ENCODE measurements around the gene NPY2R.

The NPY2R gene

GRCh38 chr4:155187989-155188388 is 20.4 kb upstream of the NPY2R start (continued):
- TF ChIP-seq, protein P1, sequence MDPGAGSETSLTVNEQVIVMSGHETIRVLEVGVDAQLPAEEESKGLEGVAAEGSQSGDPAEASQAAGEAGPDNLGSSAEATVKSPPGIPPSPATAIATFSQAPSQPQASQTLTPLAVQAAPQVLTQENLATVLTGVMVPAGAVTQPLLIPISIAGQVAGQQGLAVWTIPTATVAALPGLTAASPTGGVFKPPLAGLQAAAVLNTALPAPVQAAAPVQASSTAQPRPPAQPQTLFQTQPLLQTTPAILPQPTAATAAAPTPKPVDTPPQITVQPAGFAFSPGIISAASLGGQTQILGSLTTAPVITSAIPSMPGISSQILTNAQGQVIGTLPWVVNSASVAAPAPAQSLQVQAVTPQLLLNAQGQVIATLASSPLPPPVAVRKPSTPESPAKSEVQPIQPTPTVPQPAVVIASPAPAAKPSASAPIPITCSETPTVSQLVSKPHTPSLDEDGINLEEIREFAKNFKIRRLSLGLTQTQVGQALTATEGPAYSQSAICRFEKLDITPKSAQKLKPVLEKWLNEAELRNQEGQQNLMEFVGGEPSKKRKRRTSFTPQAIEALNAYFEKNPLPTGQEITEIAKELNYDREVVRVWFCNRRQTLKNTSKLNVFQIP (CRISPR knock-in tag; IDR thresholded peaks at IDR 0.05; ENCODE audit: borderline replicate concordance, low read depth) = no peak
- TF ChIP-seq RARB (CRISPR knock-in tag; IDR thresholded peaks at IDR 0.05) (no peak), ARNTL (CRISPR knock-in tag; IDR thresholded peaks at IDR 0.05; ENCODE audit: borderline replicate concordance, low read depth) (no peak), GLIS3 (CRISPR knock-in tag; IDR thresholded peaks at IDR 0.05) (no peak)

- TF ChIP-seq ZNF565 (CRISPR knock-in tag; conservative IDR thresholded peaks at IDR 0.05; ENCODE audit: low read depth) = no peak
- TF ChIP-seq ZC3H10 (CRISPR knock-in tag; IDR thresholded peaks at IDR 0.05) = no peak
- TF ChIP-seq GLIS3 (CRISPR knock-in tag; IDR thresholded peaks at IDR 0.05) = no peak
- no peak for TF ChIP-seq ZNF8 (CRISPR knock-in tag; IDR thresholded peaks at IDR 0.05)
- TF ChIP-seq ZFP3 (CRISPR knock-in tag; IDR thresholded peaks at IDR 0.05) = no peak
- TF ChIP-seq RARB (CRISPR knock-in tag; IDR thresholded peaks at IDR 0.05) = no peak
- no peak for ATAC-seq
Measured at GRCh38 chr4:155190099-155190498, 18.3 kb upstream of the NPY2R start.

DNA sequence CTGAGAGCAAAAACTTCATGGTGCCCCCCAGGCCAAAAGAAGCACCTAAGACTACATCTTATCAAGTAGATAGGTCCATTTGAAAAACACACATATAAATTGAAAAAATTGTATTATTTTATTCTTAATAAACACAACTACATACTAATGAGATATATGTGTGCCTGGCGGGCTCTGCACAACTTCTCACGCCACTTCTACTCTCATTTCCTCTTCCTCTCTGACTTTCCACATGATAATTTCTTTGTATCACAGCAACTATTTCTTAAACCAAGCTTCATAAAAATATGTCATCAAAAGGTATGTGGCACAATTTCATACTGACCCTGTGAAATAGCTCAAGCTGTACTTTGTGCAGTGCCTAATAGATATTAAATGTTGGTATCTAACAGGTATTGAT is 10.7 kb upstream of the NPY2R start:
- no peak for ATAC-seq
- TF ChIP-seq CSDC2 (CRISPR knock-in tag; IDR thresholded peaks at IDR 0.05) (no peak), ZFP3 (CRISPR knock-in tag; IDR thresholded peaks at IDR 0.05) (no peak), CSRNP3 (CRISPR knock-in tag; IDR thresholded peaks at IDR 0.05) (no peak), GLIS3 (CRISPR knock-in tag; IDR thresholded peaks at IDR 0.05) (no peak), OSR1 (CRISPR knock-in tag; IDR thresholded peaks at IDR 0.05) (no peak), ARNTL (CRISPR knock-in tag; IDR thresholded peaks at IDR 0.05; ENCODE audit: borderline replicate concordance, low read depth) (no peak), PPARA (CRISPR knock-in tag; IDR thresholded peaks at IDR 0.05; ENCODE audit: borderline replicate concordance) (no peak), ZNF8 (CRISPR knock-in tag; IDR thresholded peaks at IDR 0.05) (no peak), ZFP30 (CRISPR knock-in tag; IDR thresholded peaks at IDR 0.05) (no peak), SNAI2 (CRISPR knock-in tag; IDR thresholded peaks at IDR 0.05) (no peak), TCF4 (CRISPR knock-in tag; IDR thresholded peaks at IDR 0.05; ENCODE audit: borderline replicate concordance) (no peak), ESRRG (CRISPR knock-in tag; IDR thresholded peaks at IDR 0.05) (no peak), ZC3H10 (CRISPR knock-in tag; IDR thresholded peaks at IDR 0.05) (no peak), ZNF565 (CRISPR knock-in tag; conservative IDR thresholded peaks at IDR 0.05; ENCODE audit: low read depth) (no peak), ZNF70 (CRISPR knock-in tag; IDR thresholded peaks at IDR 0.05) (no peak), BACH2 (CRISPR knock-in tag; IDR thresholded peaks at IDR 0.05; ENCODE audit: borderline replicate concordance) (no peak)
- TF ChIP-seq, protein P2, sequence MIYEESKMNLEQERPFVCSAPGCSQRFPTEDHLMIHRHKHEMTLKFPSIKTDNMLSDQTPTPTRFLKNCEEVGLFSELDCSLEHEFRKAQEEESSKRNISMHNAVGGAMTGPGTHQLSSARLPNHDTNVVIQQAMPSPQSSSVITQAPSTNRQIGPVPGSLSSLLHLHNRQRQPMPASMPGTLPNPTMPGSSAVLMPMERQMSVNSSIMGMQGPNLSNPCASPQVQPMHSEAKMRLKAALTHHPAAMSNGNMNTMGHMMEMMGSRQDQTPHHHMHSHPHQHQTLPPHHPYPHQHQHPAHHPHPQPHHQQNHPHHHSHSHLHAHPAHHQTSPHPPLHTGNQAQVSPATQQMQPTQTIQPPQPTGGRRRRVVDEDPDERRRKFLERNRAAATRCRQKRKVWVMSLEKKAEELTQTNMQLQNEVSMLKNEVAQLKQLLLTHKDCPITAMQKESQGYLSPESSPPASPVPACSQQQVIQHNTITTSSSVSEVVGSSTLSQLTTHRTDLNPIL (CRISPR knock-in tag; IDR thresholded peaks at IDR 0.05; ENCODE audit: low read depth) = no peak

DNA sequence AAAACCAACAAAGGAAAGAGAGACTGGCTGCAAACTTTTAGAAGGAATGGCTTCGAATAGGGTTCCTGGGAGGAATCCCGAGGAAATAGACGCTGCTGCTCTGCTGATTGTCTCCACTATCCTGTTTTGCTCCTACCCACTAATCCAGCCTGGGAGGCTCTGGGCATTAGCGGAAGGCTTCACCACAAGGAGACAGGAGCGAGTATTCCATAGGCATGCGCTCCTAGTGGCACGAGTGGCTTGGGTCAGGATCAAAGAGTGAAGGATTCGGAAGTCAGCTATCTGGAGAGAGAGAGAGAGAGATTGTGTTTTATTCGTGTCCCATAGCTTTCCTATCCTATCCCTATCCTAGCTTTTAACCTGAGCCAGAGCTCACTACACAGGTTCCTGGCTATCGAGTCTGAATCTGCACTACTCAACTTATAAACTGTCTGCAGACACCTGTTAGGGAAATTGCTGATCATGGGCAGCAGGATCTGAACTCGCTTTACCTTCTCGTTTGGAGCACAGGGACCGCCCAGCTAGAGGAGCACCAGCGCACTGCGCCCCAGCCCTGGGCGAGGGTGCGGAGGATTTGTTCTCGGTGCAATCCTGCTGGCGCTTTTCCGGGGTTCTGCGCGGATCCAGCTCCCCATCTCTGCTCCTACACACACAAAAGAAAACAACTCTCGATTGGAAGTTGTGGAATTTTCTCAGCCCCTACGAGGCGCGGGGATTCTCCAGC is 740 bp upstream of the NPY2R start:
- ATAC-seq = peak; percentile 67
- TF ChIP-seq, protein P2 (CRISPR knock-in tag; IDR thresholded peaks at IDR 0.05; ENCODE audit: low read depth) = no peak
- TF ChIP-seq OSR1 (CRISPR knock-in tag; IDR thresholded peaks at IDR 0.05) (no peak), ESRRG (CRISPR knock-in tag; IDR thresholded peaks at IDR 0.05) (no peak), BACH2 (CRISPR knock-in tag; IDR thresholded peaks at IDR 0.05; ENCODE audit: borderline replicate concordance) (no peak), ISL1 (CRISPR knock-in tag; IDR thresholded peaks at IDR 0.05) (no peak), TCF4 (CRISPR knock-in tag; IDR thresholded peaks at IDR 0.05; ENCODE audit: borderline replicate concordance) (no peak), PPARA (CRISPR knock-in tag; IDR thresholded peaks at IDR 0.05; ENCODE audit: borderline replicate concordance) (no peak), CSRNP3 (CRISPR knock-in tag; IDR thresholded peaks at IDR 0.05) (no peak), ZNF565 (CRISPR knock-in tag; conservative IDR thresholded peaks at IDR 0.05; ENCODE audit: low read depth) (no peak)
- TF ChIP-seq, protein P3, sequence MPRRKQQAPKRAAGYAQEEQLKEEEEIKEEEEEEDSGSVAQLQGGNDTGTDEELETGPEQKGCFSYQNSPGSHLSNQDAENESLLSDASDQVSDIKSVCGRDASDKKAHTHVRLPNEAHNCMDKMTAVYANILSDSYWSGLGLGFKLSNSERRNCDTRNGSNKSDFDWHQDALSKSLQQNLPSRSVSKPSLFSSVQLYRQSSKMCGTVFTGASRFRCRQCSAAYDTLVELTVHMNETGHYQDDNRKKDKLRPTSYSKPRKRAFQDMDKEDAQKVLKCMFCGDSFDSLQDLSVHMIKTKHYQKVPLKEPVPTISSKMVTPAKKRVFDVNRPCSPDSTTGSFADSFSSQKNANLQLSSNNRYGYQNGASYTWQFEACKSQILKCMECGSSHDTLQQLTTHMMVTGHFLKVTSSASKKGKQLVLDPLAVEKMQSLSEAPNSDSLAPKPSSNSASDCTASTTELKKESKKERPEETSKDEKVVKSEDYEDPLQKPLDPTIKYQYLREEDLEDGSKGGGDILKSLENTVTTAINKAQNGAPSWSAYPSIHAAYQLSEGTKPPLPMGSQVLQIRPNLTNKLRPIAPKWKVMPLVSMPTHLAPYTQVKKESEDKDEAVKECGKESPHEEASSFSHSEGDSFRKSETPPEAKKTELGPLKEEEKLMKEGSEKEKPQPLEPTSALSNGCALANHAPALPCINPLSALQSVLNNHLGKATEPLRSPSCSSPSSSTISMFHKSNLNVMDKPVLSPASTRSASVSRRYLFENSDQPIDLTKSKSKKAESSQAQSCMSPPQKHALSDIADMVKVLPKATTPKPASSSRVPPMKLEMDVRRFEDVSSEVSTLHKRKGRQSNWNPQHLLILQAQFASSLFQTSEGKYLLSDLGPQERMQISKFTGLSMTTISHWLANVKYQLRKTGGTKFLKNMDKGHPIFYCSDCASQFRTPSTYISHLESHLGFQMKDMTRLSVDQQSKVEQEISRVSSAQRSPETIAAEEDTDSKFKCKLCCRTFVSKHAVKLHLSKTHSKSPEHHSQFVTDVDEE (CRISPR knock-in tag; IDR thresholded peaks at IDR 0.05) = no peak
- TF ChIP-seq, protein P1 (CRISPR knock-in tag; IDR thresholded peaks at IDR 0.05; ENCODE audit: borderline replicate concordance, low read depth) = no peak

All from SK-N-SH treated with all-trans-retinoic acid at 6 μM for 48 hours (cell line).